CD8-positive, alpha-beta memory T cell (primary cell): ENCODE data around the gene ANKRD35. TPM values are rescaled to one million over a fixed set of nuclear protein-coding genes. Genes with fewer than 3 reads are reported as not detected.
A peak's percentile ranks its signal among the peaks of the same experiment; 100 is the strongest.

Experiments
- CTCF ChIA-PET: fragments of 350-600 bp; sonication (Branson Sonifier 250); formaldehyde crosslinking; loops from one replicate; lab custom pipeline; 2021; ENCODE audit warnings: antibody characterized with exemption; lab: Charles Lee
- POLR2A ChIA-PET: fragments of 350-600 bp; sonication (Branson Sonifier 250); formaldehyde crosslinking; loops from one replicate; lab custom pipeline; 2021; ENCODE audit warnings: antibody characterized with exemption; lab: Charles Lee
- DNase-seq, 5 donors: peaks; one replicate each; pipeline versions ENCODE4 v3.0.0 to v3.0.0-alpha.2; 2020 to 2022; ENCODE audit warnings: mixed read lengths in 1 of 5
- H3K27ac ChIP-seq: one replicate; pipeline ENCODE4 v1.7.0; 2013; ENCODE audit warnings: low read depth, mild to moderate bottlenecking, low read length, moderate library complexity
- H3K27me3 ChIP-seq: 2 replicates; pipeline ENCODE4 v1.7.0; 2013; ENCODE audit warnings: low read length, mild to moderate bottlenecking; ENCODE audit not compliant: insufficient read depth, poor library complexity, severe bottlenecking
- H3K36me3 ChIP-seq: 2 replicates; pipeline ENCODE4 v1.7.0; 2013; ENCODE audit warnings: mild to moderate bottlenecking, low read length, moderate library complexity; ENCODE audit not compliant: insufficient read depth
- H3K4me1 ChIP-seq: 2 replicates; pipeline ENCODE4 v1.7.0; 2013; ENCODE audit warnings: mild to moderate bottlenecking, low read length, moderate library complexity; ENCODE audit not compliant: insufficient read depth
- H3K4me3 ChIP-seq: 2 replicates; pipeline ENCODE4 v1.7.0; 2013; ENCODE audit warnings: mild to moderate bottlenecking, low read length
- H3K9me3 ChIP-seq: 2 replicates; pipeline ENCODE4 v1.7.0; 2013; ENCODE audit warnings: mild to moderate bottlenecking, low read length
- H3K27ac Mint-ChIP-seq, 8 donors: one replicate each; pipeline ENCODE4 v1.8.0; 2020 to 2021; ENCODE audit warnings: mixed read lengths in 8 of 8, mild to moderate bottlenecking in 6 of 8, inconsistent platforms in 3 of 8, moderate library complexity in 3 of 8
- H3K27me3 Mint-ChIP-seq, 2 donors: one replicate each; pipeline ENCODE4 v1.8.0; 2020 to 2021; ENCODE audit warnings: mixed read lengths in 2 of 2, mild to moderate bottlenecking in 1 of 2, moderate library complexity in 1 of 2
- H3K36me3 Mint-ChIP-seq, 3 donors: one replicate each; pipeline ENCODE4 v1.8.0; 2020 to 2021; ENCODE audit warnings: mixed read lengths in 3 of 3, inconsistent platforms in 1 of 3, mild to moderate bottlenecking in 1 of 3
- H3K4me1 Mint-ChIP-seq, 3 donors: one replicate each; pipeline ENCODE4 v1.8.0; 2020 to 2021; ENCODE audit warnings: mixed read lengths in 3 of 3, inconsistent platforms in 1 of 3, mild to moderate bottlenecking in 1 of 3
- H3K4me3 Mint-ChIP-seq, 7 donors: one replicate each; pipeline ENCODE4 v1.8.0; 2020 to 2021; ENCODE audit warnings: mixed read lengths in 7 of 7, mild to moderate bottlenecking in 6 of 7, moderate library complexity in 4 of 7, inconsistent platforms in 2 of 7
- H3K9me3 Mint-ChIP-seq, 5 donors: one replicate each; pipeline ENCODE4 v1.8.0; 2020 to 2022; ENCODE audit warnings: mixed read lengths in 5 of 5, mild to moderate bottlenecking in 3 of 5, moderate library complexity in 2 of 5, inconsistent platforms in 1 of 5
- polyA plus RNA-seq: library from polyadenylated mRNA; unstranded; fragments of 300-500 nt; fragmentation: Illumina TruSeq; gene quantifications from one replicate; pipeline ENCODE4 v1.2.3, GENCODE V29; 2021
- total RNA-seq, 2 experiments: library from RNA; stranded (reverse); gene quantifications; one replicate each; pipeline ENCODE4 v1.2.3, GENCODE V29; 2021

Gene ANKRD35
- total and polyA plus RNA-seq, 3 experiments from 2014 or later: 0.80 to 1.3 (median 1.0) TPM

GRCh38 chr1:145849356-145850160, 36.1 kb downstream of the ANKRD35 start:
- CTCF ChIA-PET: interaction anchor here (0.7 to 7.1 kb wide), 6 partner anchors 10 to 163 kb away, joined by 3 to 160 read pairs (median 4); partner anchors contain the start of gene PIAS3
- Mint-ChIP-seq H3K27me3 (peaks cover 0 to under 1% of the 10 kb centered on the region in 2 donors), H3K4me3 (no peak overlapping the region), H3K4me1 (peaks cover 5 to 7% (median 6%) of the 10 kb centered on the region in 3 donors), H3K36me3 (peaks cover 5 to 56% (median 14%) of the 10 kb centered on the region in 3 donors), H3K27ac (peak overlapping the region in 2 of 8 donors; percentile 5 to 69), H3K9me3 (no peaks in the 10 kb centered on the region)
- H3K4me3 ChIP-seq: no peak overlapping the region
- DNase-seq: no peak
- H3K27me3 ChIP-seq: no peaks in the 10 kb centered on the region
- H3K9me3 ChIP-seq: no peaks in the 10 kb centered on the region
- POLR2A ChIA-PET: interaction anchor here (5.4 kb wide), 1 partner anchor 9 kb away, joined by 44 read pairs; the partner anchor contains the start of gene PIAS3
- H3K4me1 ChIP-seq: peaks cover 10% of the 10 kb centered on the region
- peaks cover 6% of the 10 kb centered on the region for H3K36me3 ChIP-seq
- H3K27ac ChIP-seq: no peak overlapping the region

- peaks cover 5 to 7% (median 6%) of the 10 kb centered on the region in 3 donors for H3K4me1 Mint-ChIP-seq
- no peak overlapping the region for H3K4me3 ChIP-seq
- H3K27ac ChIP-seq: no peak overlapping the region
- no peaks in the 10 kb centered on the region for H3K27me3 ChIP-seq
- H3K27ac Mint-ChIP-seq: peak overlapping the region in 5 of 8 donors; percentile 17 to 92 (median 44)
- H3K9me3 ChIP-seq: no peaks in the 10 kb centered on the region
- no peaks in the 10 kb centered on the region for H3K27me3 Mint-ChIP-seq
- POLR2A ChIA-PET: interaction anchor here (0.5 to 5.4 kb wide), 2 partner anchors 11 to 13 kb away, joined by 3 to 44 read pairs; partner anchors contain the start of gene PIAS3
- peaks cover 6% of the 10 kb centered on the region for H3K36me3 ChIP-seq
- CTCF ChIA-PET: interaction anchor here (1.2 to 7.1 kb wide), 8 partner anchors 11 to 165 kb away, joined by 4 to 160 read pairs (median 24); partner anchors contain the start of genes LIX1L, PIAS3 and RBM8A
- H3K4me3 Mint-ChIP-seq: peak overlapping the region in 1 of 7 donors; percentile 38
- no peak for DNase-seq
- H3K4me1 ChIP-seq: peaks cover 10% of the 10 kb centered on the region
- peaks cover 5 to 42% (median 12%) of the 10 kb centered on the region in 3 donors for H3K36me3 Mint-ChIP-seq
- H3K9me3 Mint-ChIP-seq: no peaks in the 10 kb centered on the region
These were observed 37.8 kb downstream of the ANKRD35 start for GRCh38 chr1:145847827-145848226.

GRCh38 chr1:145846201-145846612, 39.5 kb downstream of the ANKRD35 start:
- peak overlapping the region; percentile 75 for H3K4me3 ChIP-seq
- no peaks in the 10 kb centered on the region for H3K27me3 Mint-ChIP-seq
- H3K36me3 ChIP-seq: peaks cover 15% of the 10 kb centered on the region
- peak overlapping the region; percentile 68 for H3K27ac ChIP-seq
- H3K4me3 Mint-ChIP-seq: no peak overlapping the region
- H3K27me3 ChIP-seq: no peaks in the 10 kb centered on the region
- H3K27ac Mint-ChIP-seq: peak overlapping the region in 7 of 8 donors; percentile 51 to 89 (median 83)
- POLR2A ChIA-PET: interaction anchor here (1.0 to 5.4 kb wide), 3 partner anchors 12 to 192 kb away, joined by 5 to 44 read pairs (median 6); partner anchors contain the start of gene PIAS3
- H3K9me3 Mint-ChIP-seq: no peaks in the 10 kb centered on the region
- H3K4me1 ChIP-seq: peaks cover 10% of the 10 kb centered on the region
- CTCF ChIA-PET: interaction anchor here (0.8 to 7.1 kb wide), 36 partner anchors 12 to 200 kb away, joined by 3 to 160 read pairs (median 10); partner anchors contain the start of genes ANKRD34A, ANKRD35, ITGA10 and LIX1L
- DNase-seq: peak in 3 of 5 donors; percentile 20 to 52 (median 34)
- no peaks in the 10 kb centered on the region for H3K9me3 ChIP-seq
- peaks cover 5 to 45% (median 21%) of the 10 kb centered on the region in 3 donors for H3K36me3 Mint-ChIP-seq
- H3K4me1 Mint-ChIP-seq: peaks cover 5 to 7% (median 6%) of the 10 kb centered on the region in 3 donors

- no peaks in the 10 kb centered on the region for H3K27me3 ChIP-seq
- peaks cover 10% of the 10 kb centered on the region for H3K4me1 ChIP-seq
- no peaks in the 10 kb centered on the region for H3K9me3 Mint-ChIP-seq
- no peaks in the 10 kb centered on the region for H3K27me3 Mint-ChIP-seq
- peak within 1 kb of the TSS in 7 of 8 donors; percentile 51 to 89 (median 83) for H3K27ac Mint-ChIP-seq
- DNase-seq: peak; percentile 65 to 84 (median 71)
- POLR2A ChIA-PET: interaction anchor here (0.6 to 5.4 kb wide), 13 partner anchors 13 to 192 kb away, joined by 3 to 44 read pairs (median 4); partner anchors contain the start of genes PIAS3 and RBM8A
- H3K36me3 Mint-ChIP-seq: peaks cover under 1 to 45% (median 18%) of the 10 kb centered on the region in 3 donors
- H3K4me3 Mint-ChIP-seq: no peak within 1 kb of the TSS
- CTCF ChIA-PET: interaction anchor here (0.5 to 7.1 kb wide), 53 partner anchors 11 to 201 kb away, joined by 3 to 160 read pairs (median 7); partner anchors contain the start of genes ANKRD34A, ANKRD35, HJV and ITGA10
- H3K4me1 Mint-ChIP-seq: peaks cover 5 to 7% (median 6%) of the 10 kb centered on the region in 3 donors
- peaks cover 20% of the 10 kb centered on the region for H3K36me3 ChIP-seq
- H3K9me3 ChIP-seq: no peaks in the 10 kb centered on the region
- H3K27ac ChIP-seq: peak within 1 kb of the TSS; percentile 68
- peak within 1 kb of the TSS; percentile 75 for H3K4me3 ChIP-seq
These were observed 40.0 kb downstream of the ANKRD35 start, which contains the start of gene NUDT17 for GRCh38 chr1:145845514-145846161. Gene NUDT17 (plus strand): TSS chr1:145845630. CDS start chr1:145845641, 11 bp downstream.

- peak overlapping the region; percentile 75 for H3K4me3 ChIP-seq
- no peaks in the 10 kb centered on the region for H3K27me3 ChIP-seq
- POLR2A ChIA-PET: interaction anchor here (0.6 to 5.4 kb wide), 13 partner anchors 13 to 193 kb away, joined by 3 to 44 read pairs (median 4); partner anchors contain the start of genes PIAS3 and RBM8A
- CTCF ChIA-PET: interaction anchor here (0.5 to 7.1 kb wide), 51 partner anchors 9 to 201 kb away, joined by 3 to 160 read pairs (median 7); partner anchors contain the start of genes ANKRD34A, ANKRD35, ITGA10 and LIX1L
- DNase-seq: no peak
- Mint-ChIP-seq H3K27ac (no peak overlapping the region), H3K27me3 (no peaks in the 10 kb centered on the region), H3K4me3 (no peak overlapping the region), H3K9me3 (no peaks in the 10 kb centered on the region), H3K36me3 (peaks cover 0 to 44% (median 14%) of the 10 kb centered on the region in 3 donors), H3K4me1 (peaks cover 5 to 7% (median 6%) of the 10 kb centered on the region in 3 donors)
- no peak overlapping the region for H3K27ac ChIP-seq
- H3K4me1 ChIP-seq: peaks cover 10% of the 10 kb centered on the region
- H3K36me3 ChIP-seq: peaks cover 17% of the 10 kb centered on the region
- no peaks in the 10 kb centered on the region for H3K9me3 ChIP-seq
These were observed 40.5 kb downstream of the ANKRD35 start for GRCh38 chr1:145845144-145845513.

- Mint-ChIP-seq H3K27me3 (no peaks in the 10 kb centered on the region), H3K9me3 (no peaks in the 10 kb centered on the region), H3K4me1 (peaks cover 5 to 7% (median 6%) of the 10 kb centered on the region in 3 donors), H3K4me3 (no peak overlapping the region), H3K27ac (no peak overlapping the region), H3K36me3 (peaks cover 0 to 45% (median 14%) of the 10 kb centered on the region in 3 donors)
- H3K4me3 ChIP-seq: no peak overlapping the region
- POLR2A ChIA-PET: no interaction called here
- H3K27ac ChIP-seq: no peak overlapping the region
- no peaks in the 10 kb centered on the region for H3K27me3 ChIP-seq
- H3K9me3 ChIP-seq: no peaks in the 10 kb centered on the region
- CTCF ChIA-PET: interaction anchor here (1.4 to 2.7 kb wide), 2 partner anchors 29 to 166 kb away, joined by 4 to 16 read pairs; no protein-coding TSS in a partner anchor
- DNase-seq: no peak
- H3K4me1 ChIP-seq: peaks cover 10% of the 10 kb centered on the region
- peaks cover 27% of the 10 kb centered on the region for H3K36me3 ChIP-seq
These were observed 42.6 kb downstream of the ANKRD35 start for GRCh38 chr1:145843031-145843430.

- Histone ChIP-seq H3K9me3 (no peaks in the 10 kb centered on the region), H3K4me3 (no peak overlapping the region), H3K27ac (no peak overlapping the region), H3K4me1 (no peaks in the 10 kb centered on the region), H3K36me3 (peaks cover 64% of the 10 kb centered on the region), H3K27me3 (no peaks in the 10 kb centered on the region)
- Mint-ChIP-seq H3K4me3 (no peak overlapping the region), H3K27ac (no peak overlapping the region), H3K27me3 (no peaks in the 10 kb centered on the region), H3K9me3 (no peaks in the 10 kb centered on the region), H3K36me3 (peaks cover 0 to 88% (median 24%) of the 10 kb centered on the region in 3 donors), H3K4me1 (no peaks in the 10 kb centered on the region)
- CTCF ChIA-PET: no interaction called here
- POLR2A ChIA-PET: no interaction called here
- no peak for DNase-seq
These were observed 48.0 kb downstream of the ANKRD35 start for GRCh38 chr1:145837656-145838055.
